Neutrophil (primary cell): ENCODE results near the gene SYNJ2.
A peak's percentile ranks its signal among the peaks of the same experiment; 100 is the strongest.

ENCODE experiments used
- H3K27ac ChIP-seq: fragments of 200-600 bp; sonication (generic); 2 replicates; pipeline ENCODE4 v1.5.1; 2016; ENCODE audit warnings: mild to moderate bottlenecking, moderate library complexity
- H3K27me3 ChIP-seq: fragments of 200-600 bp; sonication (generic); 2 replicates; pipeline ENCODE4 v1.6.0; 2016; ENCODE audit warnings: mild to moderate bottlenecking
- H3K36me3 ChIP-seq: fragments of 200-600 bp; sonication (generic); 2 replicates; pipeline ENCODE4 v1.5.1; 2017
- H3K4me1 ChIP-seq, 2 experiments: fragments of 200-600 bp in 1 of 2; sonication (generic) in 1 of 2; 1 replicate in 1 of 2; 2 replicates in 1 of 2; pipeline versions ENCODE4 v1.5.1 to v1.6.1; 2013 to 2016; ENCODE audit warnings: low read depth in 1 of 2, low read length in 1 of 2, mild to moderate bottlenecking in 1 of 2, moderate library complexity in 1 of 2; ENCODE audit not compliant: control insufficient read depth in 1 of 2, insufficient read depth in 1 of 2
- H3K4me3 ChIP-seq, 2 experiments: fragments of 200-600 bp in 1 of 2; sonication (generic) in 1 of 2; 1 replicate in 1 of 2; 2 replicates in 1 of 2; pipeline ENCODE4 v1.5.1; 2013 to 2016; ENCODE audit warnings: low read depth in 1 of 2, low read length in 1 of 2, mild to moderate bottlenecking in 1 of 2, moderate library complexity in 1 of 2
- H3K9me3 ChIP-seq: fragments of 200-600 bp; sonication (generic); 2 replicates; pipeline ENCODE4 v1.5.1; 2016
- TF ChIP-seq, protein P1 (sequence below): fragments of 200-600 bp; sonication (generic); IDR thresholded peaks from 2 replicates; pipeline ENCODE4 v1.5.1; 2016; ENCODE audit warnings: antibody characterized with exemption

The SYNJ2 gene

GRCh38 chr6:158000530-158001307, 19.1 kb downstream of the SYNJ2 start:
- peaks cover 24% of the 10 kb centered on the region in 2 experiments for H3K4me1 ChIP-seq
- TF ChIP-seq, protein P1, sequence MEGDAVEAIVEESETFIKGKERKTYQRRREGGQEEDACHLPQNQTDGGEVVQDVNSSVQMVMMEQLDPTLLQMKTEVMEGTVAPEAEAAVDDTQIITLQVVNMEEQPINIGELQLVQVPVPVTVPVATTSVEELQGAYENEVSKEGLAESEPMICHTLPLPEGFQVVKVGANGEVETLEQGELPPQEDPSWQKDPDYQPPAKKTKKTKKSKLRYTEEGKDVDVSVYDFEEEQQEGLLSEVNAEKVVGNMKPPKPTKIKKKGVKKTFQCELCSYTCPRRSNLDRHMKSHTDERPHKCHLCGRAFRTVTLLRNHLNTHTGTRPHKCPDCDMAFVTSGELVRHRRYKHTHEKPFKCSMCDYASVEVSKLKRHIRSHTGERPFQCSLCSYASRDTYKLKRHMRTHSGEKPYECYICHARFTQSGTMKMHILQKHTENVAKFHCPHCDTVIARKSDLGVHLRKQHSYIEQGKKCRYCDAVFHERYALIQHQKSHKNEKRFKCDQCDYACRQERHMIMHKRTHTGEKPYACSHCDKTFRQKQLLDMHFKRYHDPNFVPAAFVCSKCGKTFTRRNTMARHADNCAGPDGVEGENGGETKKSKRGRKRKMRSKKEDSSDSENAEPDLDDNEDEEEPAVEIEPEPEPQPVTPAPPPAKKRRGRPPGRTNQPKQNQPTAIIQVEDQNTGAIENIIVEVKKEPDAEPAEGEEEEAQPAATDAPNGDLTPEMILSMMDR = no peak
- no peaks in the 10 kb centered on the region for H3K27me3 ChIP-seq
- H3K36me3 ChIP-seq = no peaks in the 10 kb centered on the region
- H3K9me3 ChIP-seq = no peaks in the 10 kb centered on the region
- no peak overlapping the region for H3K4me3 ChIP-seq
- no peak overlapping the region for H3K27ac ChIP-seq

- TF ChIP-seq, protein P1 = no peak
- H3K4me1 ChIP-seq = peaks cover 24% of the 10 kb centered on the region in 2 experiments
- H3K36me3 ChIP-seq = no peaks in the 10 kb centered on the region
- no peaks in the 10 kb centered on the region for H3K9me3 ChIP-seq
- H3K4me3 ChIP-seq = no peak overlapping the region
- no peak overlapping the region for H3K27ac ChIP-seq
- no peaks in the 10 kb centered on the region for H3K27me3 ChIP-seq
Measured at GRCh38 chr6:158002249-158002950, 20.7 kb downstream of the SYNJ2 start.

- no peaks in the 10 kb centered on the region for H3K36me3 ChIP-seq
- H3K27me3 ChIP-seq = no peaks in the 10 kb centered on the region
- H3K9me3 ChIP-seq = no peaks in the 10 kb centered on the region
- H3K27ac ChIP-seq = no peak overlapping the region
- H3K4me1 ChIP-seq = peaks cover 24% of the 10 kb centered on the region in 2 experiments
- H3K4me3 ChIP-seq = no peak overlapping the region
- TF ChIP-seq, protein P1 = no peak
Measured at GRCh38 chr6:158002951-158003853, 21.5 kb downstream of the SYNJ2 start.

- Histone ChIP-seq H3K4me3 (no peak overlapping the region), H3K36me3 (no peaks in the 10 kb centered on the region), H3K9me3 (no peaks in the 10 kb centered on the region), H3K4me1 (peaks cover 24 to 28% of the 10 kb centered on the region in 2 experiments), H3K27me3 (no peaks in the 10 kb centered on the region), H3K27ac (peak overlapping the region; percentile 10)
- TF ChIP-seq, protein P1 = no peak
Measured at GRCh38 chr6:158003910-158004700, 22.4 kb downstream of the SYNJ2 start.

DNA sequence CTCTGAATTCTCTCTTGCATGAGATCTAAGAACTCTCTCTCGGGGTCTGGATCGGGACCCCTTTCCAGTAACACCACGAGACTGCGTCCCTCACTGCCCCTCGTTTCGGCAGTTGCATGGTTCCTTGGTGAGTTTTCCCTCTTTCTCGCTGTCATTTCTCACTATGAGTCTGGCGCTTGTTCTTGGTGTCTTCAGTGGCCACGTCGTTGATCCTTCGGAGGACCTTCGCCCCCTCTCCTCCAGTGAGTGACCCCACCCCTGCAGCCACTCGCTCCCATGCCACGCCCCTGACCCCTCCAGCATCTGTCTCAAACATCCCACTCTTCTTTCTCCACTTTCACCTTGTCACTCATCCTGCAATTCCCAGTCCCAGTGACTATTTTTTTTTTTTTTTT, 23.0 kb downstream of the SYNJ2 start:
- TF ChIP-seq, protein P1 = no peak
- Histone ChIP-seq H3K36me3 (no peaks in the 10 kb centered on the region), H3K27ac (peak overlapping the region; percentile 10), H3K4me1 (peaks cover 30 to 34% of the 10 kb centered on the region in 2 experiments), H3K4me3 (no peak overlapping the region), H3K9me3 (no peaks in the 10 kb centered on the region), H3K27me3 (no peaks in the 10 kb centered on the region)
